NB4 (cell line): Measurements from ENCODE around the gene PDE4B.

Source experiments
- DNase-seq: peaks from one replicate; pipeline ENCODE4 v3.0.0; 2010; ENCODE audit warnings: low read depth
- H3K4me3 ChIP-seq: one replicate; pipeline ENCODE4 v1.5.1; 2011; ENCODE audit warnings: mild to moderate bottlenecking, low read depth, low read length, moderate library complexity
- CTCF ChIP-seq: IDR thresholded peaks from one replicate; pipeline ENCODE4 v1.5.1; 2012; ENCODE audit warnings: low read depth, low read length
- MAX ChIP-seq: IDR thresholded peaks from 2 replicates; pipeline ENCODE4 v1.6.1; 2011; ENCODE audit warnings: low read depth, low read length
- MYC ChIP-seq: IDR thresholded peaks from 2 replicates; pipeline ENCODE4 v1.6.1; 2011; ENCODE audit warnings: low read depth, low read length
- POLR2A ChIP-seq: IDR thresholded peaks from 2 replicates; pipeline ENCODE4 v1.6.1; 2011; ENCODE audit warnings: mild to moderate bottlenecking; ENCODE audit not compliant: insufficient read length; ENCODE audit errors: extremely low read depth

PDE4B gene

DNA sequence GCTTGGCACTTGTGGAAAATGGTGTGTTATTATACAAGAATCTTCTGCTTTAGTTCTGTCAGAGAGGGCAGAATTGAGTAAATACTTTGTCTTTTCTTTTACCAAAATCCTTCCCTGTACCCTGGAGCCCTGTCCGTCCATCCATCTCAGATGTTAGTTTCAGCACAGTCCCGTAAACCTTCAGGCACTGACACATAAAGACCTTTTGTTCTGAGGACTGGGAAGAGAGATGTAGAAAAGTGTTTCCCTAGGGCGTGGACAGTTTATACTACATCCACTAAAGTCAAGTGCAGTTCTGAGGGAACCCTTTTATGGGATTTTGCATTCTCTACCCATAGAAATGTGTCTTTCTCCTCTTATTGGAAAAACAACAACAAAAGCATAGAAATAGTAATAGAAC, 162.4 kb downstream of the PDE4B start:
- DNase-seq = no peak
- no peak for TF ChIP-seq CTCF
- TF ChIP-seq POLR2A = no peak

GRCh38 chr1:65955503-65955902, 162.8 kb downstream of the PDE4B start:
- TF ChIP-seq POLR2A (no peak), CTCF (no peak), MYC (no peak), MAX (no peak)
- H3K4me3 ChIP-seq = no peak overlapping the region
- DNase-seq = no peak

More for the DNA sequence above, 162.4 kb downstream of the PDE4B start:
- H3K4me3 ChIP-seq = no peak overlapping the region

DNA sequence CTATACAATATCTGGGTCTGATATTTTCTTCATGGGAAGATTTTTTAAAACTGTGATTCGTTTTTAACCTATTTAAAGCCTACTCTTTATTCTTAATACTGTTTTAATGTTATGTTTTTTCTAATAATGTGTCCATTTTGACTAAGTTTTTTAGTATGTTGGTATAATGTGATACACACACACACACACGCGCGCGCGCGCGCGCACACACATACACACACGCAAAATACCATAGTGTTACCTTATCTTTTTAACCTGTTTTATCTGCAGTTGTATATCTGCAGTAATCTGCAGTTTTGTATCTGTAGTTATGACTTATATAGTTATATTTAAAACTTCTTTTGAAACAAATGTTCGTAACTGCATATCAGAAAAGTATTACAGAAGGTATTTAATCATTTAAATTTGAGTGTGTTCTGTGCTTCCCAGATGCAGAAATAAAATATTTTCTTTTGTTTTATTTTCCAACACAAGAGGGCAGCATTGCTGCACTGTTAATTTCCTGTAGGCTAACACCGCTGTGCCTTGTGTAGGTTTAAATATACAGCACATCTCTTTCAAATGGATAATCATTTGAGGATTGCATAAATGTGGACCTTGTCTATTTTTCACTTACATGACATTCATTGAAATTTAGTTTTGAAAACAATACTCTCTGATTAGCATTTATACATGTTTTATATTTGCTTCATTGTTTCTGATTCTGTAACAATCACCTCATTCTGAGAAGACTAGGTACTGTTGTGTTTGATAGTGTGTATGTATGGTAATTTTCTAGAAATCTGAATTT, 166.1 kb downstream of the PDE4B start:
- TF ChIP-seq CTCF = peak; percentile 18
- no peak for TF ChIP-seq MYC
- no peak overlapping the region for H3K4me3 ChIP-seq
- peak; percentile 51 for DNase-seq

DNA sequence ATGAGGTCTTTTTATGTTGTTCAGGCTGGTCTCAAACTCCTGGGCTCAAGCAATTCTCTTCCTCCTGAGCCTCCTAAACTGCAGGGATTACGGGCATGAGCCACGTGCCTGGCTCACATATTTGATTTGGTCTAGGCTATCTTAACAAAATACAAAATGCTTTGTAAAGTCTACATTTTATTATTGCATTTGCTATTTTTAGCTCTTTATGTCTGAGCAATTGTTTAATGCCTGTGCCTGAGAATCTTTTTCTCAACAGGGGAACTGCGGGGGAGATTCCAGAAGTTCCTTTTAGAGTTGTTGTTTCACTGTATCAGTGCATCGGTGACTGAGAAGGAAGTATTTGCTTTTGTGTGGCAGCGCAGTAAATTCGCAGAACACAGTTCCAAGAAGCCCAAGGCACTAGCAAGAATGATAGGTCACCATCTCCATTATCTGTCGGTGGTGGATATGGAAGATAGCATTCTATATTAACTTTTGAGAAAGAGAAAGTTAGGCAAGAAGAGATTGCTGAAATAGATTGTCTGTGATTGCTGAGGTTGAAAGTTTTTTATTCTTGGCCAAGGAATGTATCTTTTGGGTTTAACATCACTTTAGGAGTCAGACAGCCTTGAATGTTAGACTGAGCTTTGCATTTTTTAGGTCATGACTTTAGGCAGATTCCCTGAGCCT, 167.3 kb downstream of the PDE4B start:
- DNase-seq = no peak
- no peak overlapping the region for H3K4me3 ChIP-seq
- no peak for TF ChIP-seq CTCF
- no peak for TF ChIP-seq MAX
- TF ChIP-seq POLR2A = no peak
- TF ChIP-seq MYC = no peak

DNA sequence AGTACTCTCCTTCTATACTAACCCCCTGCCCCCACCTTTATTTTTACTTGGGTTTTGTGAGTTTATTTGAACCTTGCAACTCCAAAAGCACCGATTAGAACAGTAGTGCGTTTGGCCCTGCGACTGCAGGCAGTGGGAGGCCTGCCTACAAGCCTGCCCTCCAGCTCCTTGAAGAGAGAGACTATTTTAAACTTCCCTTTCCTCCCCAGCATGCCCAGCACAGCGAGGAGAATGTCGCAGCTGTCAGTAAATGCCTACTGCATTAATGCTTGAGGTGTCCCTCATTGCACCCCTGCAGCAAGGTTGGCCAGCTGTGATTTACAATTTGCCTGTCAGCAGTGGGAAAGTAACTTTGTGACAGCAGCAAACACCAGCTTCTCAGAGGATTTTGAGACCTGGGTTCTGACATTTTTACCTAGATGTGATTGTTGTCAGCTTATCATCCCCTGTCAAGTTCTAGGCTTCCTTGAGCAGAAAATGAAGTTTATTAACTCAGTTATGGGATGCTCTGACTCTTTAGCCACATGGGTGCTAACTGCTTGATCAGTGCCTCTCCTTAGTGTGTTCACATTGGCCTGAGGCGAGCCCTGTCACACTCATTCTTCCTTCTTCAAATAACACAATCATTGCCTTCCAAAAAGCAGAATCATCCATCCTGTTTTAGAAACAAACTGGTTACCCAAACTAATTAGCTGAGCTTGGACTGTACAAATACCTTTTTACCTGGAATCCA, 170.6 kb downstream of the PDE4B start:
- TF ChIP-seq CTCF (no peak), MAX (no peak), MYC (no peak), POLR2A (no peak)
- H3K4me3 ChIP-seq = no peak overlapping the region
- DNase-seq = no peak
